ENCODE results near the gene DNM2.

DNA sequence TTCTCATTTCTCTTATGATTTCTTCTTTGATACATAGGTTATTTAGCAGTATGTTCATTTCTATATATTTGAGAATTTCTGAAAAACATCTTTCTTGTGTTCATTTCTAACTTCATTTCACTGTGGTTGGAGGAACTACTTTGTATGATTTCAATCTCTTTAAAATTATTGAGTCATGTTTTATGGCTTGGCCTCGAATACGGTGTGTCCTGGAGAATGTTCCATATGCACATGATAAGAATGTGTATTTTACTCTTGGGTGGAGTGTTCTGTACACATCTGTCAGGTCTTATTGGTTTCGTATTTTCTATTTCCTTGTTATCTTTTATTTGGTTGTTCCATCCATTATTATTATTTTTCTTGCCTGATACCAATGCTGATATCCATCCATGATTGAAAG lies 22.9 kb downstream of the DNM2 start:
- TF ChIP-seq, protein P1, sequence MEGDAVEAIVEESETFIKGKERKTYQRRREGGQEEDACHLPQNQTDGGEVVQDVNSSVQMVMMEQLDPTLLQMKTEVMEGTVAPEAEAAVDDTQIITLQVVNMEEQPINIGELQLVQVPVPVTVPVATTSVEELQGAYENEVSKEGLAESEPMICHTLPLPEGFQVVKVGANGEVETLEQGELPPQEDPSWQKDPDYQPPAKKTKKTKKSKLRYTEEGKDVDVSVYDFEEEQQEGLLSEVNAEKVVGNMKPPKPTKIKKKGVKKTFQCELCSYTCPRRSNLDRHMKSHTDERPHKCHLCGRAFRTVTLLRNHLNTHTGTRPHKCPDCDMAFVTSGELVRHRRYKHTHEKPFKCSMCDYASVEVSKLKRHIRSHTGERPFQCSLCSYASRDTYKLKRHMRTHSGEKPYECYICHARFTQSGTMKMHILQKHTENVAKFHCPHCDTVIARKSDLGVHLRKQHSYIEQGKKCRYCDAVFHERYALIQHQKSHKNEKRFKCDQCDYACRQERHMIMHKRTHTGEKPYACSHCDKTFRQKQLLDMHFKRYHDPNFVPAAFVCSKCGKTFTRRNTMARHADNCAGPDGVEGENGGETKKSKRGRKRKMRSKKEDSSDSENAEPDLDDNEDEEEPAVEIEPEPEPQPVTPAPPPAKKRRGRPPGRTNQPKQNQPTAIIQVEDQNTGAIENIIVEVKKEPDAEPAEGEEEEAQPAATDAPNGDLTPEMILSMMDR (conservative IDR thresholded peaks at IDR 0.05) = no peak
- no peak for TF ChIP-seq ZFX (IDR thresholded peaks at IDR 0.05)
